Endothelial cell of umbilical vein (primary cell): ENCODE measurements around the gene LRFN2. TPM values are rescaled to one million over a fixed set of nuclear protein-coding genes. Genes with fewer than 3 reads are reported as not detected.
A peak's percentile ranks its signal among the peaks of the same experiment; 100 is the strongest.

ENCODE experiments used
- BruUV-seq: library from RNA; stranded (reverse); fragments of 400-500 nt; replicated peaks from 2 replicates; lab custom pipeline; 2021; lab: Mats Ljungman, UMichigan
- CTCF ChIA-PET: fragments of 300-600, 350-600 bp; sonication (Branson Sonifier 250); formaldehyde crosslinking; loops from one replicate; lab custom pipeline; 2021; ENCODE audit warnings: antibody characterized with exemption, inconsistent platforms; lab: Charles Lee
- POLR2A ChIA-PET: fragments of 300-600, 350-600 bp; sonication (Branson Sonifier 250); formaldehyde crosslinking; loops from one replicate; lab custom pipeline; 2021; ENCODE audit warnings: antibody characterized with exemption, inconsistent platforms; lab: Charles Lee
- DNase-seq: peaks from one replicate; pipeline ENCODE4 v3.0.0-alpha.2; 2011; ENCODE audit warnings: low read depth, low spot score
- FAIRE-seq: peaks from 2 replicates; lab custom pipeline; 2011; peaks lifted over from hg19 to GRCh38; lab: Jason Lieb, UNC
- H2AFZ ChIP-seq: 2 replicates; pipeline ENCODE4 v1.6.0; 2012; ENCODE audit warnings: low read depth, low read length, control low read depth, inconsistent platforms
- H3K27ac ChIP-seq: 2 replicates; pipeline ENCODE4 v1.5.1; 2011; ENCODE audit warnings: low read depth, mild to moderate bottlenecking, control low read depth, low read length, moderate library complexity; ENCODE audit not compliant: insufficient read depth
- H3K27me3 ChIP-seq, 2 experiments: 2 replicates each; pipeline versions ENCODE4 v1.6.0 to v1.6.1; 2011; ENCODE audit warnings: low read length in 2 of 2, mixed read lengths in 1 of 2; ENCODE audit not compliant: control insufficient read depth in 2 of 2, insufficient read depth in 2 of 2
- H3K36me3 ChIP-seq, 2 experiments: 2 replicates in 1 of 2; 3 replicates in 1 of 2; pipeline ENCODE4 v1.5.1; 2011; ENCODE audit warnings: low read length in 2 of 2, mild to moderate bottlenecking in 1 of 2, moderate library complexity in 1 of 2; ENCODE audit not compliant: control insufficient read depth in 2 of 2, insufficient read depth in 2 of 2; ENCODE audit errors: extremely low read depth in 1 of 2
- H3K4me1 ChIP-seq: 3 replicates; pipeline ENCODE4 v1.5.1; 2011; ENCODE audit warnings: mild to moderate bottlenecking, low read length; ENCODE audit not compliant: control insufficient read depth, insufficient read depth; ENCODE audit errors: extremely low read depth
- H3K4me2 ChIP-seq: 2 replicates; pipeline ENCODE4 v1.6.1; 2011; ENCODE audit warnings: low read length, control low read depth, mixed read lengths; ENCODE audit not compliant: insufficient read depth
- H3K4me3 ChIP-seq, 3 experiments: fragments of 200-600 bp in 1 of 3; sonication (generic), shearing (Covaris generic) in 1 of 3; replicated peaks in 1 of 3; 2 replicates each; pipeline ENCODE4 v1.5.1; 2011 to 2016; ENCODE audit warnings: control low read depth in 3 of 3, low read length in 3 of 3, mild to moderate bottlenecking in 2 of 3, inconsistent platforms in 1 of 3, low read depth in 1 of 3, moderate library complexity in 1 of 3; ENCODE audit not compliant: insufficient read depth in 1 of 3
- H3K79me2 ChIP-seq: 2 replicates; pipeline ENCODE4 v1.6.0; 2012; ENCODE audit warnings: low read length, inconsistent platforms; ENCODE audit not compliant: control insufficient read depth, insufficient read depth
- H3K9ac ChIP-seq: replicated peaks from 2 replicates; pipeline ENCODE3; 2011; ENCODE audit warnings: low read length, control low read depth; ENCODE audit not compliant: insufficient read depth; ENCODE audit errors: extremely low read depth
- H3K9me1 ChIP-seq: replicated peaks from 3 replicates; pipeline ENCODE4 v1.6.0; 2011; ENCODE audit warnings: mild to moderate bottlenecking, low read length; ENCODE audit not compliant: control insufficient read depth, insufficient read depth; ENCODE audit errors: extremely low read depth
- H3K9me3 ChIP-seq: replicated peaks from 2 replicates; pipeline ENCODE4 v1.5.1; 2012; ENCODE audit warnings: low read length, inconsistent platforms; ENCODE audit not compliant: control insufficient read depth, insufficient read depth
- H4K20me1 ChIP-seq: replicated peaks from 2 replicates; pipeline ENCODE3; 2011; ENCODE audit warnings: mild to moderate bottlenecking, low read length; ENCODE audit not compliant: control insufficient read depth, insufficient read depth; ENCODE audit errors: extremely low read depth
- CTCF ChIP-seq, 2 donors: IDR thresholded peaks; 1 replicate in 1 of 2; 2 replicates in 1 of 2; pipeline ENCODE4 v1.5.1; 2011; ENCODE audit warnings: low read length in 2 of 2, mild to moderate bottlenecking in 2 of 2, moderate library complexity in 2 of 2, control low read depth in 1 of 2, inconsistent platforms in 1 of 2, low read depth in 1 of 2; ENCODE audit not compliant: insufficient read depth in 1 of 2; ENCODE audit errors: extremely low read depth in 1 of 2
- EZH2 ChIP-seq: IDR thresholded peaks from 2 replicates; pipeline ENCODE4 v1.6.1; 2012; ENCODE audit warnings: borderline replicate concordance, low read depth, mild to moderate bottlenecking, moderate library complexity, low read length, inconsistent platforms; ENCODE audit not compliant: severe bottlenecking
- FOS ChIP-seq: IDR thresholded peaks from 2 replicates; pipeline ENCODE4 v1.6.1; 2011; ENCODE audit warnings: mild to moderate bottlenecking, low read length, moderate library complexity, borderline replicate concordance; ENCODE audit not compliant: insufficient read depth
- JUN ChIP-seq: IDR thresholded peaks from 2 replicates; pipeline ENCODE4 v1.6.1; 2011; ENCODE audit warnings: borderline replicate concordance, low read depth; ENCODE audit not compliant: insufficient read length, insufficient read depth
- MAX ChIP-seq: IDR thresholded peaks from 2 replicates; pipeline ENCODE4 v1.6.1; 2011; ENCODE audit not compliant: insufficient read depth, insufficient read length
- MYC ChIP-seq: IDR thresholded peaks from one replicate; pipeline ENCODE4 v1.6.1; 2011; ENCODE audit warnings: mild to moderate bottlenecking, low read depth, low read length
- POLR2A ChIP-seq: IDR thresholded peaks from 2 replicates; pipeline ENCODE4 v1.6.1; 2012; ENCODE audit warnings: low read depth, mild to moderate bottlenecking, control low read depth, low read length
- POLR2AphosphoS5 ChIP-seq: IDR thresholded peaks from 2 replicates; pipeline ENCODE4 v1.6.1; 2012; ENCODE audit warnings: low read depth, mild to moderate bottlenecking, control low read depth, low read length, moderate library complexity; ENCODE audit not compliant: insufficient read depth
- dilution Hi-C: fragments of 300-500 bp; cut with MboI; formaldehyde crosslinking; loops from one replicate; pipeline ENCODE4 v1.15.0; 2019; ENCODE audit warnings: low sequenced_read_pairs; ENCODE audit not compliant: extremely low pct_ligation_motif_present
- intact Hi-C: fragments of 100-400 bp; cut with micrococcal nuclease; formaldehyde crosslinking; loops from one replicate; pipeline ENCODE4 v1.10.0; 2022
- polyA plus RNA-seq, 4 experiments: library from polyadenylated mRNA; depleted of rRNA in 3 of 4; stranded (reverse) in 3 of 4; unstranded in 1 of 4; fragments of >200 nt; gene quantifications; 2 replicates each; pipeline versions ENCODE4 v1.2.1 to v1.2.3, GENCODE V29; 2011 to 2012; ENCODE audit warnings: missing spikeins in 1 of 4
- total RNA-seq: library from RNA; stranded (reverse); gene quantifications from 2 replicates; pipeline ENCODE4 v1.2.3, GENCODE V29; 2021

LRFN2 gene
- total and polyA plus RNA-seq, 2 donors (not counting 3 experiments of a cell fraction or from before 2014, with no cell fraction given) = not detected

GRCh38 chr6:40588070-40588384 is 863 bp upstream of the LRFN2 start:
- Histone ChIP-seq H3K79me2 (no peaks in the 10 kb centered on the region), H3K27me3 (peaks cover 27 to 29% of the 10 kb centered on the region in 2 experiments), H3K4me3 (no peak overlapping the region), H3K9ac (no peak overlapping the region), H2AFZ (no peak overlapping the region), H3K4me1 (no peaks in the 10 kb centered on the region), H3K9me1 (no peaks in the 10 kb centered on the region), H3K4me2 (no peak overlapping the region), H3K36me3 (no peaks in the 10 kb centered on the region), H3K27ac (no peak overlapping the region), H3K9me3 (no peaks in the 10 kb centered on the region), H4K20me1 (no peaks in the 10 kb centered on the region)
- CTCF ChIA-PET = interaction anchor here (0.6 to 1.9 kb wide), 33 partner anchors 9 to 723 kb away, joined by 3 to 13 read pairs (median 4); no protein-coding TSS in a partner anchor
- no peak for FAIRE-seq
- DNase-seq = no peak
- intact Hi-C loops = loop anchor here (5.0 kb wide), 1 partner anchor 36 kb away; no protein-coding TSS in a partner anchor
- POLR2A ChIA-PET = no interaction called here
- dilution Hi-C loops = no loop called here
- BruUV-seq = no TSS peak
- TF ChIP-seq FOS = no peak
- peak in 1 of 2 donors; percentile 9 for TF ChIP-seq CTCF (IDR thresholded peaks at IDR 0.05; ENCODE audit: extremely low read depth in 1 of 2, insufficient read depth in 1 of 2, low read depth in 1 of 2, low read length in 2 of 2)

GRCh38 chr6:40586369-40587201 is 579 bp downstream of the LRFN2 start:
- FAIRE-seq = no peak

More at GRCh38 chr6:40586369-40587201, 579 bp downstream of the LRFN2 start:
- peak overlapping the region; percentile 79 for H3K4me2 ChIP-seq
- H3K27me3 ChIP-seq = peaks cover 27 to 29% of the 10 kb centered on the region in 2 experiments
- DNase-seq = no peak
- intact Hi-C loops = loop anchor here (5.0 kb wide), 1 partner anchor 34 kb away; no protein-coding TSS in a partner anchor
- no peak overlapping the region for H3K27ac ChIP-seq
- H3K36me3 ChIP-seq = no peaks in the 10 kb centered on the region
- no peaks in the 10 kb centered on the region for H3K4me1 ChIP-seq
- no TSS peak for BruUV-seq
- H3K9me3 ChIP-seq = no peaks in the 10 kb centered on the region
- no peak overlapping the region for H3K9ac ChIP-seq
- H3K4me3 ChIP-seq = no peak overlapping the region
- ChIA-PET POLR2A (no interaction called here), CTCF (interaction anchor here (1.0 to 1.9 kb wide), 25 partner anchors 10 to 605 kb away, joined by 3 to 13 read pairs (median 4); no protein-coding TSS in a partner anchor)
- no peak for TF ChIP-seq MYC
- TF ChIP-seq MAX = no peak
- no peak for TF ChIP-seq FOS
- TF ChIP-seq POLR2A = no peak
- TF ChIP-seq JUN = no peak
- TF ChIP-seq CTCF (IDR thresholded peaks at IDR 0.05; ENCODE audit: extremely low read depth in 1 of 2, insufficient read depth in 1 of 2, low read depth in 1 of 2, low read length in 2 of 2) = no peak
- no peak for TF ChIP-seq EZH2
- no peak for TF ChIP-seq POLR2AphosphoS5
- H4K20me1 ChIP-seq = no peaks in the 10 kb centered on the region
- H3K9me1 ChIP-seq = no peaks in the 10 kb centered on the region
- H2AFZ ChIP-seq = no peak overlapping the region
- no peaks in the 10 kb centered on the region for H3K79me2 ChIP-seq
- dilution Hi-C loops = no loop called here
